HG03565 (cell line): ENCODE data around the gene FAM124A.
"Not testable (repeated sequence)": the region's sequence is repeated elsewhere in the genome, so short reads cannot be mapped to it uniquely, and the experiment has no call there.

ENCODE experiments used
- ATAC-seq: cut with Tn5 transposase; IDR thresholded peaks from one replicate; pipeline ENCODE4 v1.9.1; 2021; ENCODE audit warnings: mild to moderate bottlenecking, moderate library complexity; ENCODE audit not compliant: unreplicated experiment

FAM124A gene

DNA sequence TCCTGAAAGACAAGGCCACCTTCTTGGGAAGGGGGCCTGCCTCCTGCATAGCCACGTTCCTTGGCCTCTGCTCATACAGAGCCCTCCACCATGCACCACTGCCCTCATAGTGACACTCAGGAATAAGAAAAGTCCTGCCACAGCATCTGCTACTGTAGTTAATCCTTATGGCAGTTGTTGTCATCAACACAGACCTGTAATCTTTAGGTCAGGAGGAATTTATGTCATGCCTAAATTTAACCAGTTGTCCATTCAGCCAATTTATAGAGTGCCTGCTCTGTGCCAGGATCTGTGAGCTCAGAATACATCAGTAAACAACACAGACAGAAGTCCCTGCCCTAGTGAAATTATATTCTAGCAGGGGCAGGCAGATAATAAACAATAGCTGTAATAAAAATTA is 44.4 kb downstream of the FAM124A start:
- ATAC-seq, result no peak

DNA sequence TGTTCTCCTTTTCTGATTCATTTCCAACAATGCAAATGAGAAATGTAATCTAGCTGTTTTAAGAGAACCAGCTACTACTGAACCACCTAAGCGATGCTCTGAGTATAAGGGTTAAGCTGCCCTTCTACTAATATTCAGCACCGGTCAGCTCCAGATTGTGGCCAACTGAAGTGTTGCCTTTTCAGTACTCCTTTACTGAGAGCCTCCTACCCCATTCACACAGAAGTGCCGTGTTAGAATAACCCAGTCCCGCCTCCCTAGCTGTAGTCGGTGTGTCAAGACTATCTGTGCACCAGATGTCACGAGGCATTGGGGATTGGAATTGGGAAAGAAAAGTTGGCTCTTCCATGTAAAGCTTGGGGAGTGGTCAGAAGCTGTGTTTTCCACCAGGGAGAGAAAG is 45.4 kb downstream of the FAM124A start:
- no peak for ATAC-seq

GRCh38 chr13:51269039-51269438 is 46.8 kb downstream of the FAM124A start:
- ATAC-seq, result no peak

DNA sequence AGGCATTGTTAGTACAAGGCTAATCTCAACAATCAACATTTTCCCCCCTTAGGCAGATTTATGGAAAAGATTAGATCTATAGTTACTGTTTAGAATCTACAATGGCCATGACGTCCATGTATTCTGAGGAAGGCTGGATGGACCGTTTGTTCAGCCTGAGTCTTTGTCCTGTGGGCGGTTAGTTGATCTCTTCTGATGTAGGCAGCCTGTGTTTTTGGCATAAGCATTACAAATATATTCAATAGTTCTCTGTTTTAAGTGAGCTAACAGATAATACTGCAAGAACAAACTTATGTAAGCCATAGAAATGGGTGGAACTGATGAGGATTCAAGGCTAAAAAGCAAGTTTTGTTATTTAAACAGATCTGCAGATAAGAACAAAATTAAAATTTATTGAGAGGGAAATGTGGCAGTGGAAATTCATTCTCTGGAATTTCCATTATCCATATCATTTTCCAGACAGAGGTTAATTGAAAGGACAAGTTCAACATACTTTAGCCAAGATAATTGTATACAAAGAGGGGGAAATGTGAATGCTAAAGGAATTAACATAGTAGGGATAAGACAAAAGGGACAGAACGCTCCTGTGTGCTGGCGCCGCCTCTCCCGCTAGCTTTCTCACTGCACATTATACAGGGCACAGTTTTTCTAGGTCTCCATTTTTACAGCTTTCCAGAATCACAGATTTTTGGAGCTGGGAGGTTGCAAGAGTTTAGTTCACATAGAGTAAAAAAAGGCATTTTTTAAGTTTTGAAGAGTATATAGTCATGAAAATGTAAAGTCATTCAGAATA is 48.6 kb downstream of the FAM124A start:
- no peak for ATAC-seq

DNA sequence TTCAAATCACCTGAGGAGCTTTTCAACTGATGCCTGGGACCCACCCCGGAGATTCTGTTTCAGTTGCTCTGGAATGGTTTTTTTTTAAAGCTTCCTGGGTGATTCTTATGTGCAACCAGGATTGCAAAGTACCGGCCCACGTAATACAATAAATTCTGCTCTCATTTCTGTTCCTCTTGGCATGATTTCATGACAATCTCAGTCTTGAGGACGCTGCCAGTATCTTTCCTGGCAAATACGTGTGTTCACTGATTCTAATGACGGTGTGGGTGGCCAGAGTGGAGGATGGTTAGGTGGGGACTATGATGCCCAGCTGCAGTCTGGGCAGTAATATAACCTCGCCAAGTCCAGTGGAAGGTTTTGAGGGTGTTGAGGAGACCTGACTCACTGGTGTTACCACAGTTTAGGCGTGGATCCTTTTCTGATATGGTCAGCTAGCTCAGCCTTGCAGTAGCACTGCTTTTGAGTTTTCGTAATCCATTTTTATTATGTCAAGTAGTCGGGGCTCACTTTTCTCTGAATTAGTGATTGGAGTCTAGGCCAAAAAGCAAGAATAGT is 49.4 kb downstream of the FAM124A start:
- ATAC-seq, result no peak

DNA sequence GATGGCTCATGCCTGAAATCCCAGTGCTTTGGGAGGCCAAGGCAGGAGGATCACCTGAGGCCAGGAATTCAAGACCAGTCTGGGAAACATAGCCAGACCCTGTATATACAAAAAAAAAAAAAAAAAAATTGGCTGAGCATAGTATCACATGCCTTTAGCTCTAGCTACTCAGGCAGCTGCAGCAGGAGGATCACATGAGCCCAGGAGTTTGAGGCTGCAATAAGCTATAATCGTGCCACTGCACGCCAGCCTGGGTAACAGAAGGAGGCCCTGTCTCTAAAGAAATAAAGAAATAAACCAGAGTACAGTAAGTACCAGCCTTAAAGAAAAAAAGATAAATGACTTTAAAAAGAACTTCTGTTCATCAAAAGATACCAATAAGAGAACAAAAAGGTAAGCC is 52.9 kb downstream of the FAM124A start:
- no peak for ATAC-seq

GRCh38 chr13:51276636-51277035 is 54.4 kb downstream of the FAM124A start:
- no peak for ATAC-seq

DNA sequence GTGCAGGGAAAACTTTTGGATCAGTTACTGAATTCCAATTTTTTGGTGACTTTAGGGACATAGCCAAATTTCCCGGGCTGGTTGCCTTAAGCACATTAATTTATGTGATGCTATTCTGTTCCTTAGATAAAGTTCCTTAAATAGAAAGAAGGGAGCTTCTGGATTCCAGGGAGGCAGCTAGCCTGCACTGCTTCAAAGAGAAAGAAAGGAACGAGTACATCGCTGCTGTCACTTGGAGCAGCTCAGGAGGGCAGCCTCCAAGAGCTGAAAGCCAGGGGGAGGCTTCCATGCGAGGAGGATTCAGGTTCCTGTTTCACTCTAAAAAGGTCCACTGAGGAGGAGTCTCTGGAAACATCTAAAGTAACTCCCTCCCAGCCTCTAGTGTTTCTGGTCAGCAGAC is 55.7 kb downstream of the FAM124A start:
- ATAC-seq, result no peak

GRCh38 chr13:51278426-51279130 is 56.4 kb downstream of the FAM124A start:
- no peak for ATAC-seq

DNA sequence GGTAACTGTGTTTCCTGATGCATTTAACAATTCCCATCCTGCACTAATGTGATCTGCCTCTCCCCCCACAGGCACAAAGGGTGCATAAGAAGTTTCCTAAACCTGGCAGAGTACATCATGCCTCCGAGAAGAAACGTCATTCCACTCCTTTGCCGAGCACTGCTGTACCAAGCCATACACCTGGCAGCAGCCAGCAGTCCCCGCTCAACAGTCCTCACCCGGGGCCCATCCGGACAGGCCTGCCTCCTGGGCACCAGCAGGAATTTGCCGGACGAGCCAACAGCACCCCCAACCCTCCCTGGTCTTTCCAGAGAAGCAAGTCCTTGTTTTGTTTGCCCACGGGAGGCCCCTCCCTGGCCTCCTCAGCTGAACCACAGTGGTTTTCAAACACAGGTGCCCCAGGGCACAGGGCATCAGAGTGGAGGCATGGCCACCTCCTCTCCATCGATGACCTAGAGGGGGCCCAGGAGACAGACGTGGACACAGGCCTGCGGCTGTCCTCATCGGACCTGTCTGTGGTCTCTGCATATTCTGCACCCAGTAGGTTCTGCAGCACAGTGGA is 58.3 kb downstream of the FAM124A start:
- no peak for ATAC-seq

GRCh38 chr13:51282322-51282721 is 60.1 kb downstream of the FAM124A start:
- ATAC-seq, result no peak

DNA sequence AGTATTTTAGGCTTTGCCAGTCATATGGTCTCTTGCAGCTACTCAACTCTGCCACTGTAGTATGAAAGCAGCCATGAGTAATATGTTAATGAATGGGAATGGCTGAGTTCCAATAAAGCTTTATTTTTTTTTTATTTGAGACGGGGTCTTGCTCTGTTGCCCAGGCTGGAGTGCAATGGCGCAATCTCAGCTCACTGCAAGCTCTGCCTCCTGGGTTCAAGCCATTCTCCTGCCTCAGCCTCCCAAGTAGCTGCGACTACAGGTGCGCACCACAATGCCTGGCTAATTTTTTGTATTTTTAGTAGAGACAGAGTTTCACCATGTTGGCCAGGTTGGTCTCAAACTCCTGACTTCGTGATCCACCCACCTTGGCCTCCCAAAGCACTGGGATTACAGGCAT is 60.7 kb downstream of the FAM124A start:
- not testable (repeated sequence) for ATAC-seq

DNA sequence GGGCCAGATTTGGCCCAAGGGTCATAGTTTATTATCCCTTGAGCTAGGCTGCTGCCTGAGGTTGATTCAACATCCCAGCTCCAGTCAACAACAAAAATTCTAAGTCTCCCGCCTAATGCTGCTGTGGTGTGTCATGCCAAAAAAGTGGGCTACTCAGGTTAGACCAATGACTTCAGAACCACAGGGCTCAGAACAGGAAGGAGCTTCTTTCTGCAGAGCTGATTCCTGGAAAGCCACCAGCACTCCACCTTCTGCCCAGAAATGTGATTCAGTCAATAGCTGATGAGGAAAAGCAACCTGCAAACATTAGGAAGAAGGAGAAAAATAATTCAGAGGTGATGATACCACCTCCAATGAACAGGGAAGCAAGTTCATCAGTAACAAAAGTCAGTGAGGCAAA is 61.2 kb downstream of the FAM124A start:
- no peak for ATAC-seq

- ATAC-seq, result no peak
Measured at GRCh38 chr13:51284339-51284738, 62.1 kb downstream of the FAM124A start.

GRCh38 chr13:51286135-51287002 is 64.2 kb downstream of the FAM124A start:
- peak; percentile 73 for ATAC-seq

- ATAC-seq, result no peak
Measured at GRCh38 chr13:51287758-51288157, 65.6 kb downstream of the FAM124A start.

DNA sequence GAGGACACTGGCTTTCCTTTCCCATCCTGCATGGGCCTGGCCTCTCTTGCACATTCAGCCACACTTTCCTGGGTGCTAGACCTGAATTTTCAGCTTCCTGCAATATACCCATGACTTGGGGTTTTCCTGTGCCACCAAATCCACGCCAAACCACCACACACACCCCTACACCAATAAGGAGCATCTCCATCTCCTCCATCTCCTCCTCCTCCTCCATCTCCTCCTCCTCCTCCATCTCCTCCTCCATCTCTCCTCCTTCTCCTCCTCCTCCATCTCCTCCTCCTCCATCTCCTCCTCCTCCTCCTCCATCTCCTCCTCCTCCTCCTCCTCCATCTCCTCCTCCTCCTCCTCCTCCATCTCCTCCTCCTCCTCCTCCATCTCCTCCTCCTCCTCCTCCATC is 66.1 kb downstream of the FAM124A start:
- ATAC-seq, result not testable (repeated sequence)

DNA sequence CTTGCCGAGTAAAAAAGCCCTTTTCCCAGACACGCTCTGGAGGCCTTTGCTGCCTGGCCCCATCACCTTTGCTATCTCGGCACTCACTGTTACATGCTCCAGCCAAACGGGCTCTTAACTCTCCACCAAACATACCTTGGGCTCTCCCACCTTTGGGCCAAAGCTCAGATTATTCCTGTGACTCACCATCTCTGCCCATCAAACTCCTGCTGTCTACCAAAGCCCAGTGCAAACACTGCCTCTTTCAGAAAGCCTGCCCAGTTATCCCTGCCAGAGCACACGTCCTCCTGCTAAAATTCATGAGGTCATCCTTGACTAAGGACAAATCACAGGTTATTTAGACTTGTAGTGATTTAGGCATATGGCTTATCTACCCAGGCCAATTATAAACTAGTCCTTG is 69.1 kb downstream of the FAM124A start:
- ATAC-seq, result no peak

- no peak for ATAC-seq
Measured at GRCh38 chr13:51292000-51292565, 69.9 kb downstream of the FAM124A start.

DNA sequence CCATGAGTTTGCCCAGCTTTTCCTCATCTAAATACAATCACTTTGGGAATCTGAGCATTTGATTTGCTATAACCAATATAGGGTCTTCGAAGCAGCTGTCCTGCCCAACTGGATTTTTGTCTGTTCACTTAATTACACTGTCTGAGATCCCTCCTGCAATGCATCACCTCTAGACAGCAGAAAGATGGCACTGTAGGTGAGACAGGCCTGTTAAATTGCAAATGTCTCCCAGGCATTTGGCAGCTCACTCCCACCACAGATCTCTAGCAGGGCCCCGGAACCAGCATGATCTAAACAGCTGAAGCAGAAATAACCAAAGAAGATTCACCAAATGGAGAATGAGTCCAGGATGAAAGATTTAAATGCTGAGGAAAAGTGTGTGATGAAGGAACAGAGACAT is 75.4 kb downstream of the FAM124A start:
- no peak for ATAC-seq

DNA sequence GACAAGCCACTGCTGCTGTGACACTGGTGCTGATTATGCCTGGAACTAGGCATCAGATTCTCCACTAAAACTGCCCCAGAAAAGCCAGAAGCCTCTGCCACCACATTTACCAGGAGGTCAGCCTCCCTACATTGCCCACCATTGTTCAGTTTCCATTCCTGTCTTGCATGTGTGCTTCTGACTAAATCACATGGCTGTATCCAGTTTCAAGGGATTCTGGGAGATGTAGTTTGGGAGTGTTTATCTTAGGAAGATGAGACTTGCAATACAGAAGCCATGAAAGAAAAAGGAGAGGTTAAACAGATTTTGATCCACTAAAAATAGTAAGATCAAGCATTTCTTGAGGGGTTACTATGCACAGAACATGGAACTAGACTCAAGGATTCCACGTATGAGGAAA is 76.6 kb downstream of the FAM124A start:
- no peak for ATAC-seq
